ENCODE data around the gene ZNF644.
"Not testable (repeated sequence)": the region's sequence is repeated elsewhere in the genome, so short reads cannot be mapped to it uniquely, and the experiment has no call there.

The ZNF644 gene

DNA sequence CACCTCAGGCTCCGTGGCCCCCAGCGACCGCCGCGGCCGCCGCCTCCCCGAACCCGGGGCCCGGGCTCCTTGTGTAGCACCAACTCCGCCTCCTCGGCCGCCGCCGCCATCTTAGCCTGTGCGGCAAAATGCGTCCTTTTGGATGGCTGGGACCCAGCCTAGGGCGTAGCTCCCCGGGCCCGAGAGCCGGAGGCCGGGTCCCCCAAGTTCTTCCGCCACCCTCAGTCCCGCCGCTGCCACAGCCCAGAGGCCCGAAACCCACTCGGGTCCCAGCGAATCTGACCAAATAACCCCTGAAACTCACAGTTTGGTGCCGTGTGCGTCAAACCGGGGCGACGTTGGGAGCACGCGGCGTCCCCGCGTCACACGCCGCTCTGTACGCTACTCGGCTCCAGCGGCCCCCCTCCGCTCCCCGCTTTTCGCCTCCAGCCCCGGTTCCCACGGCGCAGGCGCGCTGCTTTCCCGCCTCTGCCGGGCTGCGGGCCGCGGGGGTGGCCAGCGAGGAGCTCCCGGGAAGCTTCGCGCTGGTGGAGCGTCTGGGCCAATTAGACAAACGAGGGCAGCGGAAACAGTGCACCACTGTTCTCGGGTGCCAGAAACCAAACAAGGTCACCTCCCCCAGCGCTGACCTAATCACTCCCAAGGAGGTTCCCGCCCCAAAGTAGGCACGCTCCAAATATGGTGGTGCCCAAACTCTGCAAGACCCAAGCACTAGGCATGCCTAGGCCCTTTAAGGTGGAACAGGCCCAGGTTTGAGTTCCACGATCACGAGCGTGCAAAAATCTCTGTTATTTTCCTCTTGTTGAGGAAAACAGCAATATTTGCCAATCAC is at the start of gene ZNF644:
ZNF644 (minus strand) TSS at position 350 of the 832 bp plus-strand sequence. CDS start 39,682 bp downstream, outside the sequence.
- DNase-seq = peak; percentile 87 to 92

DNA sequence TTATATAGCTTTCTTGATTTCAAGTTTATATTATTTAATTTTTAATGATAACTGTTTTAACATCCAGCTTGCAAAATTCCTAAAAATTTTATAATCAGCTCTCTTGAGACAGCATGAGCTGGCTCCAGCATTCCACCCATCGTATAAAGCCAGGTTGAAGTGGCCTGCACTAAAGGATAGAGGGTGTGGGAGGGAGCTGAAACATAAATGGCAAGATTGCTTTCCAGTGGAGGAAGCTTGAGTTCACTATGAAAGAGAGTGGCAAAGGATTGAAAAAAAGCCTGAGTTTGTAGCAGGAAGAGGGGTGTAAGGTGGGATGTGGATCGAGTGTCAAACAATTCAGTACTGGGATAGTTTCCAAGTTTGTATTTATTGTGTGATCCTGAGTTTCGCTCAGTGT is 48.5 kb upstream of the ZNF644 start:
- no peak for DNase-seq

DNA sequence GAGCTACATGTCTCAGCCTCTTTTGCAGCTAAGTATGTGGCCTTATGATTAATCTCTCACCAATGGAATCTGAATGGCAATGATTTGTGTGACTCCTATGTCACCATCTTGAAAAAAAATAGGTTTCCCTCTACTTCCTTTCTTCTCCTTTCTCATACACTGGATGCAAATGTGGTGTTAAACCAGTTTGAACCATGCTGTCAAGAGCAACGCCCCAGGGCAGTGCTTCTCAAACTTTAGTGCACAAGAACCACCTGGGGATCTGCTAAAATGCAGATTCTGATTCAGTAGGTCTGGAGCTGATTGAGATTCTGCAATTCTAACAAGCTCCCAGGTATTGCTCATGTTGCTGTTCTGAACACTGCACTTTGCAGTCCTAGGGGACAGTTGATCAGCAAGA is 44.7 kb upstream of the ZNF644 start:
- DNase-seq = no peak

DNA sequence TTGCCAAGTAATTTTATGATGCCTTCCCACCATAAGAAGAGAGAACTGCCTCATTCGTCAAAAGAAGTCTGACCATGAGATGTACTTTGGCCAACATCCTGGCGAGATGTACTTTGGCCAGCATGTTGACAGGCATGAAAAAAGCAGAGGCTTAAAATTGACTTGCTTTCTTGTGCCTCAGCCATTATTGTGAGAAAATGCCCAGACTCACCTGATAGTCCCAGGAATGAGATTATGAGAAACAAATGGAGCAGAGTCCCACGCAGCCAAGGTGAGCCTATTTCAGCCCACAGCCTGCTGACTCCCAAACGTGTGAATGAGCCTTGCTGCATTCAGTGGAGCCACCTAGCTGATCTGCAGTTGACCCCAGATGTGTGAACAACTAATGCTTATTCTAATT is 43.5 kb upstream of the ZNF644 start:
- no peak for DNase-seq

DNA sequence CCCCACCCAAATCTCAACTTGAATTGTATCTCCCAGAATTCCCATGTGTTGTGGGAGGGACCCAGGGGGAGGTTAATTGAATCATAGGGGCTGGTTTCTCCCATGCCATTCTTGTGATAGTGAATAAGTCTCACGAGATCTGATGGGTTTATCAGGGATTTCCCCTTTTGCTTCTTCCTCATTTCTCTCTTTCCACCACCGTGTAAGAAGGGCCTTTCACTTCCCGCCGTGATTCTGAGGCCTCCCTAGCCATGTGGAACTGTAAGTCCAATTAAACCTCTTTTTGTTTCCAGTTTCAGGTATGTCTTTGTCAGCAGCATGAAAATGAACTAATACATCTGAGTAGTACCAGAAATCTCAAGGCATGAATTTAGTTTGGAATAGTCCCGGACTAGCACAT is 41.6 kb upstream of the ZNF644 start:
- not testable (repeated sequence) for DNase-seq

DNA sequence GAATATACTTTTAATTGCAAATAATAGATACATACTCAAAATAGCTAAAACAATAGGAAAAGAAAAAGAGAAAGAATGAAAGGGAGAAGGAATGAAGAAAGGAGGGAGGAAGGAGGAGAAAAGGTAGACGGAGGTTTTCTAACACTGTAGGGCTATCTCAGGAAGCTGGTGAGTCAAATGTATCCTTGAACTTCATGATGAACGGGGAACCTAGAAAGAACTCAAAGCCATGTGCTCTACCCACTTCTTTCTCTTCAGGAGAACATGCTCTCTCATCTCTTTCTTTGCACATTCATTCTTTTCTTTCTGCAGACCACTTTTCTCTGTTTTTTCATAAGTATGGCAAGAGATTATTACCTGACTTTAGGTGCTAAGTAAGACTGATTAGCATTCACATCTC is 37.3 kb upstream of the ZNF644 start:
- no peak for DNase-seq

DNA sequence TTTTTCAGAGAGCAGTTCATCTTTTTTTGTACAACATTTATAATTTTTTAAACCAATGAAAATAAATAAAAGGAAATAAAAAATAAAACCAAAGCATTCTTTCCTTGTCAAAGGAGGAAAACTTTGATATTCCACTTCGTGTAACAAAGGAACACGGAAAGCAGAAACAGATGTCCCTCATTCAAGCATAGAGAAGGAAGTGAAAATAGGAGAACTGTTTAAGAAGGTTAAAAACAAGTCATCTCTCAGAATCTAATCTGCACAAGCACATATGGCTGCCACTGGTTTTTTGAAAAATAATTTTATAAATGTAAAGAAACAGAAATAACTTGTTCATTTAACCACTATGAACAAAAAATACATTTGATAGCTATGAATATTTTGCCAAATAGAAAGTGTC is 35.9 kb upstream of the ZNF644 start:
- DNase-seq = no peak

DNA sequence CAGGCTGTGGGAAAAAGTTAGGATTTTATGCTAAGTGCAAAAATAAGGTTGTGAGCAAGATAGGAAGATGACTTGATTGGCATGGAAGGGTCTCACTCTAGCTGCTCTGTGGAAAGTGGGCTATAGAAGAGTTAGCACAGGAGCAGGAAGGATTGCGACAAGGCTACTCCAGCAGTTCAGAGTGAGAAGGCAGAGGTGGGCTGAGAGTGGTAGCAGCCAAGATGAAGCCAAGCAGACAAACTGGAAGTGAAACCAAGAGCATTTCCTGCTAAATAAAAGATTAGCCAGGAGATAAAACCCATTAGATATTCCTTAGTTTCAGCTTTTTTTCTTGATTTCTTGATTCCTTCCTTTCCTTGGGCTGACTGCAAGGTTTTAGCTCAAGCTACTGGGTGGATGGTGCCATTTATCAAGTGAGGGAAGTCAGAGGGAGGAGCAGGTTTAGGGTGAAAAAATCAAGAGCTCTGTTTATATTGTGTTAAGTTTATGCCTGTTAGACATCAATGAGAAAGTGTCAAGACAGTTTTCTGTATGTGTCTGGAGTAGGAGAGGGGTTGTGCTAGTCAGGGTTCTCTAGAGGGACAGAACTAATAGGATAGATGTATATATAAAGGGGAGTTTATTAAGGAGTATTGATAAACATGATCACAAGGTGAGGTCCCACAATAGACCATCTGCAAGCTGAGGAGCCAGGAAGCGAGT is 33.1 kb upstream of the ZNF644 start:
- DNase-seq = no peak

DNA sequence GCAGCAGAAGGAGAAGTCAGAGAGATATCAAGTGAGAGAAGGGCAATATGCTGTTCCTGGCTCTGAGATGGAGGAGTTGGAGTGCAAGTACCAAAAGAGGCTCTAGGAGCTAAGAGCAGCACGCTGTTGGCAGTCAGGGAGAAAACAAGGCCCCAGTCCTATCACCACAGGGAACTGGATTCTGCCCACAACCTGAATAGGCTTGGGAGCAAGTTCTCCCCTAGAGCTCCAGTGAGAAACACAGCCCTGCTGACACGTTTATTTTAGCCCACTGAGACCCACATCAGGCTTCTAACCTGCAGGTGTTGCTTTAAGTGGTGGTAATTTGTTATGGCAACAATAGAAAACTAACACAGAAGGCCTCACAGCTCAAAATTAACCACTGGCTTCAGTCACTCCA is 31.8 kb upstream of the ZNF644 start:
- DNase-seq = no peak

DNA sequence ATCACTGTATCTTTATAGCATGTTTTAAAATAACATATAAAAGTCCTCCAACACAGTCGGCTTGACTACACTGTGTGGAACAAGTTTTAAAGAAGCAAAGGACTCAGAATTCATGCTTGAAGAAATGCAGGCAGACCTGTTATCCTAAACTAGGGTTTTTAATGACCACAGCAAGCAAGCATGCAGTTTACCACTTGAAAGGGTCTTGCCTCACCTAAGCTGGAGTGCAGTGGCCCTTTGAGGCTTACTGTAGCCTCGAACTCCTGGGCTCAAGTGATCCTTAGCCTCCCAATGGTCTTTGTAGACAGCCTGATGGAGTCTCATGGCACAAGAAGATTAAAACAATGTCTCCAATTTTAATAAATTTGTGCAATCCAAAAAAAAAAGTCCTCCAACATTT is 27.7 kb upstream of the ZNF644 start:
- DNase-seq = not testable (repeated sequence)

DNA sequence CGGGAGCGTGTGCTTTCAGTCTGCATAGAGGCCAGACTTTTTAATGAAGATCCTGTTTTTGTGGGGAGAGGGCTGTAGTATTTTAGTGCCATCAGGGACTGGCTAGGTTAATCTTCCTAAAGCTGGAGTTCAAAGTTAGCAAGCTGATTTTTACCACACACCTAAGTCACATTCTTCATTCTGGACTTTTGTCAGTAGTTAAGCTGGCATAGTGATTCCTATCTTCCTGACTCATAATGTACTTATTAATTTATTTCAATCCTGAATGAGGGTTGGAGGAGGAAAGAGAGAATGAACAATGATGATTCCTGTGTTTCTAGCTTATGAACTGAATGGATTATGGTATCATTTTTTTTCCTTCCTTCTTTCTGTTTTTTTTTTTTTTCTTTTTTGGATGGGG is 24.9 kb upstream of the ZNF644 start:
- DNase-seq = no peak

DNA sequence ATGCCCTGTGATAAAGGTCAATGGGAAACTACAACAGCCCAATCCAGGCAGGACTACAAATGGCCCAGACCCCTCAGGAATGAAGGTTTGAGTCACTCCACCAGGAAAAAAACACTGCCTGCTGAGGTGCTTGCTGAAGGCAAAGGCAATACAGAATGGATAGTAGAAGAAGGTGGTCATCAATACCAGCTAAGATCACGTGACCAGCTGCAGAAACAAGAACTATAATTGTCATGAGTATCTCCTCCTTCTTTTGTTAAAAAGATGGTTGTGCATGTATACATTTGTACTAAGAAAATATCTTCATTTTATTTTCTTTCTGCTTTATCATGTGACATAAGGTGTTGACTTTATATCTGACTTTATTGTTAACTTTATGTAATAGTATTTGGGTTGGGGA is 23.4 kb upstream of the ZNF644 start:
- no peak for DNase-seq

DNA sequence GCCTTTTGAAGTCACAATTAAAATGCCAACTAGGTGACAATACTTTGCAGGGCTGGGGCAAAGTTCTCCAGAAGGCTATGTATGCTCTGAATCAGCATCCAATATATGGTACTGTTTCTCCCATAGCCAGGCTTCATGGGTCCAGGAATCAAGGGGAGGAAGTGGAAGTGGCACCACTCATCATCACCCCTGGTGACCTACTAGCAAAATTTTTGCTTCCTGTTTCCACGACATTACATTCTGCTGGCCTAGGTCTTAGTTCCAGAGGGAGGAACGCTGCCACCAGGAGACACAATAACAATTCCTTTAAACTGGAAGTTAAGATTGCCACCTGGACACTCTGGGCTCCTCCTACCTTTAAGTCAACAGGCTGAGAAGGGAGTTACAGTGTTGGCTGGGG is 22.9 kb upstream of the ZNF644 start:
- not testable (repeated sequence) for DNase-seq

DNA sequence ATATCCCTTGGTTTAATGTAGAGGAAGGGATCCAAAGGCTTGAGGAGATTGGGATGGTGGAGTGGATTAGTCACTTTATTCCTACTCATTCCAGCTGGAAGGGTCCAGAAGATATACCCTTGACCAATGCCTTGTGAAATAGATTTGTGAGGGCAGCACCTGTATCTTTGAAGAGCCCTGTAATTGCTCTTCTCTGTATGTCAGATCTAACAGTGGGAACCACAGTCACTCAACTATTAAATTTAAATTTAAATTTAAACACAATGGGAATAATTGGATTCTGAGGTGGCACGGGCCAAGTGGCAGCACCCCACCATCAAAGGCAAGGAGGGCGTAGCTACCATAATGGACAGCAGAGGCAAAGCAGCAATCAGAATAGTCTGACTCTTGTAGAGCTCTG is 20.5 kb upstream of the ZNF644 start:
- DNase-seq = not testable (repeated sequence)

DNA sequence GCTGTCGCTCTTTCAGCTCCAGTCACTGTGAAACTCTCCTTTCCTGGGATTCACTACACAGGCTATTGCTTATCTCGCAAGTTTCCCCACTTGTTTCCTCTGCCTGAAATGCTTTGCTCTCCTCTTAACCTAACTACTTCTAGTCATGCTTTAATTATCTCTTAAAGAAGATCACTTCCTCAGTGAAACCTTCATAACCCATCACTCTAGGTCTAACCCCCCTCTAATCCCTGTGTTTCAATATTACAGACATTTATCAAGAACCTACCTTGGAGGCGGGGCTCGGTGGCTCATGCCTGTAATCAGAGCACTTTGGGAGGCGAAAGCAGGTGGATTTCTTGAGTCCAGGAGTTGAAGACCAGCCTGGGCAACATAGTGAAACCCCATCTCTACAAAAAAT is 16.7 kb upstream of the ZNF644 start:
- DNase-seq = no peak

DNA sequence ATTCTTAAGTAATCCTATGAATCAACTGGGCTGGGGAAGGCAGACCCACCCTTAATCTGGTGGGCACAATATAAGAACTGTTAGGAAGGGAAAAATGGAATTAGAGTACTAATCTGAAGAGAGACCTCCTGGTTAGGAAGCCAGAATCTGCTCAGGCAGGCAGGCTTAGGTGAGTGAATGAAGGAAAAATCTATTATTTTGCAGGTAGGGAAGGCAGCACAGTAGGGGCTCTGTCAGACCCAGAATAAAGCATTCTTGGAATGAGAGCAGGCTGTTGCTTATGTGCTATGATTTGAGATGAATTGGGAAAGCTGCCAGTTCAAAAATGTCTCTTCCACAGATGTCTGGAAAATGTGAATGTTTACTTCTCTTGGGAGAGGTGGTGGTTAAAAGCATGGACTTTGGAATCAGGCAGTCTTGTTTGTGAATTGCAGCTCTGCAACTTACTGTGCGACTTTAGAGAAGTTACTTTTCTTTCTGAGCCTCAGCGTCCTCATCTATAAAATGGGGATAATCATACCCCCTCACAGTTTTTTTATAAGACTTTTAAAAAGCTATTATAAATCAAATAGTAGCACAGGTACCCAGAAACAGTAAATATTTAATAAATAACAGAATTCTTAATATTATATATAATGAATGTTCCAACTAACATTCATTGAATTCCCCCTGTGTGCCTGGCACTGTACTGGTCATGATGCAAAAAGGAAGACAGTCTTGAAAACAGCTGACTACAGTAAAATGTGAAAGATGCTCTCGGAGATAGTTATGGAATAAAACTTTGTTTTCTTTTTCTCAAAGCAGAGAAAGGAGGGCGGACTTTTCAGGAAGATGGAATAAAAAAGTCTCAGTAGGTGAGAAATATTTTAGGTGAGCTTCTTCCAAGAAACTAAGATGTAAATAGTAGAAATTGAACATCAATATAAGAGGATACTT is 15.3 kb upstream of the ZNF644 start:
- DNase-seq = no peak

DNA sequence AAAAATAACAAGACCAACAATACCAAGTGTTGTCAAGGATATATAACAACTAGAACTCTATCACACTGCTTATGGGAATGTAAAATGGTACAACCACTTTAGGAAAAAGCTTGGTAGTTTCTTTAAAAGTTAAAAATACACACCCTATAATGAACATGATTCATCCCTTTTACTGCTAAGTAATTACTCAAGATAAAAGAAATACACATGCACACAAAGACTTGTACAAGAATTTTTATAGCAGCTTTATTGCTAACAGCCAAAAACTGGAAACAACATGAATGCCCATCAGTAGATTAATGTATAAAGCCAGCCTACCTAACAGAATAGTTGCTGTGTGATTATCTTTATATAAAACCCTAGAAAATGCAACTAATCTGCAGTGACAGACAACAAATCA is 10.5 kb upstream of the ZNF644 start:
- no peak for DNase-seq

DNA sequence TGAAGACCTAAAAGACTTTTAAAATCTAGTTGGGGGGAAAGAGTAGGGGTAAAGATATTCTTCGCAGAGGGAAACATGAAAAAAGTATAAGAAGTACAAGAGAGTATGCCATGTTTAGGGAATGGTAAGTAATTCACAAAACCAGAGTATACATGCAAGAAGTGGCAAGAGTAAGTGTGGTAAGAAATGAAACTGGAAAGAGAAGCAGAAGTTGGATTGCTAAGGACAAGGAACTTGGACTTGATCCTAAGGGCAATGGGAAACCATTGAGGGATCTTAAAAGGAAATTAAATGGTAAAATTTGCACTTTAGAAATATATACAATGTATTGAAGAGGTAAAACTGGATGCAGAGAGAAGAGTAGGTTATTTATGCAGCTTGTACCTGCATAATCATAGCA is 9.2 kb upstream of the ZNF644 start:
- no peak for DNase-seq

DNA sequence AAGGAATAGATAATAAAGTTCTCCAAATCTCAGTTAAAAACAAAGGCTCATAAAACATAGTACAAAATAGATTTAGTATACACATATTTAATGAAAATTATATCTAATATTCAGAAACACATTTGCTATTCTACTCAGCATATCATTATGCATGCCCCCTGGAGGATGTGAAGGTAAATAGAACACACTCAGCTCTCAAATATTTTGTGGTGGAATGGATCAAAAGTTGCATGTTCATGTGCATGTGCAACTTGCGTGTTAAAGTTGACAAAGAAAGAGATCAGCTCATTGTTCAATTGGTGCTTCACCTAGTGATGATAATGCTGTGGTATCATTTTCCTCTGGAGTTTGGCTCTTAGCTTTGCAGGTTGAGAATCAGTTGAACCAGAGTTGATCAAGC is 4.9 kb upstream of the ZNF644 start:
- DNase-seq = no peak

DNA sequence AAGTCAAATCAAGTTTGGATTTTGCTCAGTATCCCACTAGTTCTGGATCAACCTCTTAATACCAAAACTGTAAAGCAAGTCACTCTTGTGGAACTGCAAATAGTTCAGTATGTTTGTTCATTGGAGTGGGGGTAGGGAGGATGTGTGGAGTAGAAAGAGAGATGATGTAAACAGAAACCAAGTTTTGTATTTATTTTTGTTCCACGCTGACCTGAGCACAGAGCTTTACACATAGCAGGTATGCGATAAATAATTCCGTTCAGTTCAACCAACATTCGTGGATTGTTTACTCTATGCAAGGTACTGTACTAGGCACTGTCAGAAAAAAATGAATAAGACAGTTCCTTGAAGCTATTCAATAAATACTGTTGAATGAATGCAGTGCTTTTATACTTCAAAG is 4.5 kb upstream of the ZNF644 start:
- no peak for DNase-seq

DNA sequence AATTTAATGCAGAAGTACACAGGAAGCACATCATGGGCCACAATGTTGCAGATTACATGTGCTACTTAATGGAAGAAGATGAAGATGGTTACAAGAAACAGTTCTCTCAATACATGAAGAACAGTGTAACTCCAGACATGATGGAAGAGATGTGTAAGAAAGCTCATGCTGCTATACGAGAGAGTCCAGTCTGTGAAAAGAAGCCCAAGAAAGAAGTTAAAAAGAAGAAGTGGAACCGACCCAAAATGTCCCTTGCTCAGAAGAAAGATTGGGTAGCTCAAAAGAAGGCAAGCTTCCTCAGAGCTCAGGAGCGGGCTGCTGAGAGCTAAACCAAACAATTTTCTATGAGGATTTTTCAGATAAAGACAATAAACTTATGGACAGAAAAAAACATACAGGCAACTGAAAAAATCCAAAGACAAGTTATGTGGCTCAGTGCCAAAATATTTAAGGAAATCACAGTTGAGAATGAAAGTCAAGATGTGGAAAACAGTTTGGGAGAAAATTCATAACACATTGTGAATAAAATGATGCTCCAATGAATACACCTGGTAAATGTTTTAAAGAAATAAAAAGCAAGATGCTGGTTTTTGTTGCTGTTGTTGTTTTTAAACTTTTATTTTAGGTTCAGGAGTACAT is 2.8 kb upstream of the ZNF644 start:
- no peak for DNase-seq

DNA sequence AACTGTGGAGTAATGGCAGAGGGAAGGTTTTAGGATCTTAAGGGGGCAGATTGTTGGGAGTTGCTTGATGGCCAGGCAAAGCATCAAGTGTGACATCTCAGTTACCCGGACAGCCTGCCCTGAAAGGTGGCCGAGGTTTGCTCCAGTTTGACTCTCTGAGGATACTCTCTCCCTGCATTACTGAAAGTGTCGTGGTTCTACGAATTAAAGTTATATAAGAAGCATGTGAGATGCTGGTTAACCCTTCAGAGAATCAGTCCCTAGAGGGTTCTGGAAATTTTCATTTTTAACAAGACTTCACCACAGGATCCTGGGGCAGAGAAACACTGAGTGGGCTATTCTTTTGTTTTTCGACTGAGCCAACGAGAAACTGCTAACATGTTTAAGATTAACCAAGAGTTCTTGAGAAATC is 689 bp upstream of the ZNF644 start:
- no peak for DNase-seq
